Ascending aorta (tissue), 2 donors: ENCODE data around the gene ENTPD6. TPM values are rescaled to one million over a fixed set of nuclear protein-coding genes. Genes with fewer than 3 reads are reported as not detected.
"Not testable (repeated sequence)": the region's sequence is repeated elsewhere in the genome, so short reads cannot be mapped to it uniquely, and the experiment has no call there.

Source experiments
- DNase-seq, 2 donors: peaks; one replicate each; pipeline ENCODE4 v3.0.0-alpha.2; 2019; ENCODE audit warnings: low spot score in 2 of 2
- H3K27ac ChIP-seq, 2 donors: fragments of 200-600 bp; sonication (generic); one replicate each; pipeline ENCODE4 v1.5.1; 2016 to 2017; ENCODE audit warnings: mild to moderate bottlenecking in 1 of 2
- H3K27me3 ChIP-seq: fragments of 200-600 bp; sonication (generic); one replicate; pipeline ENCODE4 v1.5.1; 2017
- H3K36me3 ChIP-seq, 2 donors: fragments of 200-600 bp; sonication (generic); one replicate each; pipeline ENCODE4 v1.5.1; 2016
- H3K4me1 ChIP-seq, 2 donors: fragments of 200-600 bp; sonication (generic); one replicate each; pipeline ENCODE4 v1.5.1; 2016 to 2017; ENCODE audit warnings: mild to moderate bottlenecking in 1 of 2
- H3K4me3 ChIP-seq, 2 donors: fragments of 200-600 bp; sonication (generic); one replicate each; pipeline ENCODE4 v1.5.1; 2016 to 2017; ENCODE audit warnings: mild to moderate bottlenecking in 1 of 2
- H3K9me3 ChIP-seq, 2 donors: fragments of 200-600 bp; sonication (generic); one replicate each; pipeline ENCODE4 v1.5.1; 2016
- intact Hi-C: fragments of 100-400 bp; cut with DNase I; formaldehyde crosslinking; loops from one replicate; pipeline ENCODE4 v1.15.1; 2023
- total RNA-seq: library from RNA; depleted of rRNA; stranded (reverse); fragments of >200 nt; gene quantifications from one replicate; pipeline ENCODE4 v1.1.0, GENCODE V29; 2016
- TF ChIP-seq, protein P1 (sequence below), 3 experiments: fragments of 200-600 bp in 2 of 3; fragments of 450-650 bp in 1 of 3; sonication (generic) in 2 of 3; IDR thresholded peaks; one replicate each; pipeline ENCODE4 v1.5.1; 2016 to 2019; ENCODE audit warnings: antibody characterized with exemption in 3 of 3, mild to moderate bottlenecking in 1 of 3, moderate library complexity in 1 of 3

ENTPD6 gene
- total RNA-seq, 1 donor from 2014 or later: 66.5 TPM

DNA sequence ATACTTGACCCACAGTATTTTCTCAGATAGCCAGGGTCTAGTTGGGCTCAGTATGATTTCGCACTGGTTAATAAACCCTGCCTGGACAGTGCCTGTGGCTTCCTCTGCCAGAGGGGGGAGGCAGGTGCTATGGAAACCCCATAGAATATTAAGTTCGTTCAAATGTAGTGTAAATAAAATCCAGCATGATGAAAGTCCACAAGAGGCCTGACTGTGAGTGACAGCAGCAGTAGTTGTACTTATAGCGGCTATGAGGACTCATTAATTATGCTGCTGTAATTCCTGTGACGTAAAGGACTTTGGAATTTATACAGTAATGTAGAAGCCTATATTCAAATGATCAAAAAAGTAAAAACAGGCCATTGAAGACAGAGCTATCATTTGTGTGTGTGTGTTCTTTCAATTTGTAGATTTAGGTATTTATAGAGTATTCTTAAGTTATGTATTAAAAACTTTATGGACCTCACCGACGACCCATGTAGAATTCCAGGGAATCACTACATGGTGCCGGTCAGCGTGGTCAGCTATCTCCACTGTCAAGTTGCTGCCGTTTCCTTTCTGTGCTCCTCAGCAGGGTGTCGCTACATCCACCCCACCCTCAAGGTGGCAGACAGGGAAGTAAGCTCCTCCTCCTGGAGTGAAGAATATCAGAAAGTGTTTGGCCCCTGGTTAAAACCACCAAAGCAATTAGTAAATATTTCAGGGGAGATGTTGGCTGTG is 62.4 kb downstream of the ENTPD6 start:
- no peak overlapping the region for H3K4me3 ChIP-seq
- H3K27me3 ChIP-seq: no peaks in the 10 kb centered on the region
- no peaks in the 10 kb centered on the region for H3K9me3 ChIP-seq
- TF ChIP-seq, protein P1, sequence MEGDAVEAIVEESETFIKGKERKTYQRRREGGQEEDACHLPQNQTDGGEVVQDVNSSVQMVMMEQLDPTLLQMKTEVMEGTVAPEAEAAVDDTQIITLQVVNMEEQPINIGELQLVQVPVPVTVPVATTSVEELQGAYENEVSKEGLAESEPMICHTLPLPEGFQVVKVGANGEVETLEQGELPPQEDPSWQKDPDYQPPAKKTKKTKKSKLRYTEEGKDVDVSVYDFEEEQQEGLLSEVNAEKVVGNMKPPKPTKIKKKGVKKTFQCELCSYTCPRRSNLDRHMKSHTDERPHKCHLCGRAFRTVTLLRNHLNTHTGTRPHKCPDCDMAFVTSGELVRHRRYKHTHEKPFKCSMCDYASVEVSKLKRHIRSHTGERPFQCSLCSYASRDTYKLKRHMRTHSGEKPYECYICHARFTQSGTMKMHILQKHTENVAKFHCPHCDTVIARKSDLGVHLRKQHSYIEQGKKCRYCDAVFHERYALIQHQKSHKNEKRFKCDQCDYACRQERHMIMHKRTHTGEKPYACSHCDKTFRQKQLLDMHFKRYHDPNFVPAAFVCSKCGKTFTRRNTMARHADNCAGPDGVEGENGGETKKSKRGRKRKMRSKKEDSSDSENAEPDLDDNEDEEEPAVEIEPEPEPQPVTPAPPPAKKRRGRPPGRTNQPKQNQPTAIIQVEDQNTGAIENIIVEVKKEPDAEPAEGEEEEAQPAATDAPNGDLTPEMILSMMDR (IDR thresholded peaks at IDR 0.05): no peak
- intact Hi-C loops: no loop called here
- DNase-seq: no peak
- H3K4me1 ChIP-seq: peaks cover 0 to 21% of the 10 kb centered on the region in 2 donors
- H3K36me3 ChIP-seq: peaks cover 28 to 42% of the 10 kb centered on the region in 2 donors
- no peak overlapping the region for H3K27ac ChIP-seq

DNA sequence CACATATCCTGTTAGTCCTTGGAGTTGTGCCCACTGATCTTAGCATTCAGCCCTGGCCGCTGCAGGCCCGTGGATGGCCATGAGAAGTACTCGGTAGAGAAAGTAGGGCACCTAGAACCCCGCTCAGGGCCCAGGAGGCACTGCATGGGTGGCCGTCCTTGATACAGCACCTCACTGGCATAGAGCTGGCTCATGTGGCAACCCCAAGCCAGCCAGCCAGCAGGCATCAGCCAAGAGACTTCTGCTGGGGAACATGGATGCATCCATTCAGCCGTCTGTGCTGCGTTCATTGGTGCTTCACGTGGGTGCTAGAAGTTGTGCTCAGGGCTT is 62.9 kb downstream of the ENTPD6 start:
- TF ChIP-seq, protein P1 (IDR thresholded peaks at IDR 0.05): no peak
- H3K4me3 ChIP-seq: no peak overlapping the region
- peak in 1 of 2 donors; percentile 60 for DNase-seq
- no peaks in the 10 kb centered on the region for H3K27me3 ChIP-seq
- intact Hi-C loops: no loop called here
- no peaks in the 10 kb centered on the region for H3K9me3 ChIP-seq
- H3K4me1 ChIP-seq: peaks cover 0 to 21% of the 10 kb centered on the region in 2 donors
- no peak overlapping the region for H3K27ac ChIP-seq
- peaks cover 25 to 42% of the 10 kb centered on the region in 2 donors for H3K36me3 ChIP-seq

DNA sequence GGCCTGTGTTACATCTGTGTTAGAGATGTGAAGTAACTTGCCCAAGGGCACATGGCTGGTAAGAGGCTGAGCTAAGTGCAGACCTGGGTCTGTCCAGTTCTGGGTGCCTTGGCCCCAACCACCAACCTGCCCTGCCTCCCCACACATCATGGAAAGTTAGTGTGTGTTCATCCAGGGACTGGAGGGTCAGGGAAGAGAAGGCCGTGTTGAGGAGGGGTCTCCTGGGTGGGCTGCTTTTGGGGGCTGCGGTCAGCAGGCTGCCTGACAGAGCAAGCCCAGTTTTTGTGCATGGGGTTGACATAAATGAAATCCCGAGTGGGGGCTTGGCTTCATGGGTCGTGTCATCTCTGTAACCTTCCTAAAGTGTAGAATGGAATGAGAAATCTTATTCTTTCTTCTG is 63.3 kb downstream of the ENTPD6 start:
- H3K4me3 ChIP-seq: no peak overlapping the region
- H3K9me3 ChIP-seq: no peaks in the 10 kb centered on the region
- peaks cover 25 to 42% of the 10 kb centered on the region in 2 donors for H3K36me3 ChIP-seq
- no peak for DNase-seq
- intact Hi-C loops: no loop called here
- no peaks in the 10 kb centered on the region for H3K27me3 ChIP-seq
- H3K4me1 ChIP-seq: peaks cover 0 to 18% of the 10 kb centered on the region in 2 donors
- H3K27ac ChIP-seq: no peak overlapping the region
- TF ChIP-seq, protein P1 (IDR thresholded peaks at IDR 0.05): no peak

DNA sequence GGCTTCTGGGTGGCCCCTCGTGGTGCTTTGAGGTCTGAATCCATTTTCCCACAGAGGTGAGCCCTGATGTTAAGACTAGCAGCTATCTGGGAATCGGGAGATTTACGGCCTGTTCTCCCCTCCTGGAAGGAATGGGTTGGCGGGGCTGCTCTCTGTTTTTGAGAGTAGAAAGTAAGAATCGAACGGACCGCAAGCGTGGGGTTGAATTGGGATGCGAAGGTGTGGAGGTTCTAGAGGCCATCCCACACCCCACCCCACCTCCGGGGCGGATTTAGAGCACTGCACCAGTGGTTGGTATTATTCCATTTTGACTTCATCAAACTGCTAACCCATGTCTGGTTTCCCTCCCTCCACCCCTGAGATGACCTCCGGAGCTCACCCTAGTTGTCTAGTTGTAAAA is 63.8 kb downstream of the ENTPD6 start:
- H3K27me3 ChIP-seq: no peaks in the 10 kb centered on the region
- peaks cover 0 to 18% of the 10 kb centered on the region in 2 donors for H3K4me1 ChIP-seq
- TF ChIP-seq, protein P1 (IDR thresholded peaks at IDR 0.05): no peak
- intact Hi-C loops: no loop called here
- DNase-seq: peak in 1 of 2 donors; percentile 46
- H3K9me3 ChIP-seq: no peaks in the 10 kb centered on the region
- no peak overlapping the region for H3K4me3 ChIP-seq
- peaks cover 25 to 42% of the 10 kb centered on the region in 2 donors for H3K36me3 ChIP-seq
- no peak overlapping the region for H3K27ac ChIP-seq

DNA sequence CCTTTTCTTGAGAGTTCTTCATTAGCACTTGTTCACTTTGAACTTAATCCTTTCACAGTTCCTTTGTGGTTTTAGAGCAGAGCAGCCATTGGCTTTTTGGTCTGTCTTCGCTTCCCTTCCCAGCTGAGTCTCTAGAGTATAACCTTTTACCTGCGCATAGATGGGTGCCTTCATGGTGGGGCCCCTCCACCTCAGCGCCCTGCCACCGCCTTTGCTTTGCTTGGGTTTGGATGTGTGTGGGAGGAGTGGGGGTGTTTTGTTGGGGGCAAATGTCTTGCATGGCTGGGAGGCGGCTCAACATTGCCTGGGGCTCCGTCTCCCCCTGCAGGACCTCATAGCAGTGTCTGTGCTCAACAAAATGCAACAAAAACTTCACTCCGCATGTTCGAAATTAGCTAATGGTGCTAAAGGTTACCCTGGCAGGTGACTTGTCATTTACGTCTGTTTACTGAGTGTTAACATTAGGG is 64.3 kb downstream of the ENTPD6 start:
- no peak overlapping the region for H3K27ac ChIP-seq
- DNase-seq: peak in 1 of 2 donors; percentile 53

DNA sequence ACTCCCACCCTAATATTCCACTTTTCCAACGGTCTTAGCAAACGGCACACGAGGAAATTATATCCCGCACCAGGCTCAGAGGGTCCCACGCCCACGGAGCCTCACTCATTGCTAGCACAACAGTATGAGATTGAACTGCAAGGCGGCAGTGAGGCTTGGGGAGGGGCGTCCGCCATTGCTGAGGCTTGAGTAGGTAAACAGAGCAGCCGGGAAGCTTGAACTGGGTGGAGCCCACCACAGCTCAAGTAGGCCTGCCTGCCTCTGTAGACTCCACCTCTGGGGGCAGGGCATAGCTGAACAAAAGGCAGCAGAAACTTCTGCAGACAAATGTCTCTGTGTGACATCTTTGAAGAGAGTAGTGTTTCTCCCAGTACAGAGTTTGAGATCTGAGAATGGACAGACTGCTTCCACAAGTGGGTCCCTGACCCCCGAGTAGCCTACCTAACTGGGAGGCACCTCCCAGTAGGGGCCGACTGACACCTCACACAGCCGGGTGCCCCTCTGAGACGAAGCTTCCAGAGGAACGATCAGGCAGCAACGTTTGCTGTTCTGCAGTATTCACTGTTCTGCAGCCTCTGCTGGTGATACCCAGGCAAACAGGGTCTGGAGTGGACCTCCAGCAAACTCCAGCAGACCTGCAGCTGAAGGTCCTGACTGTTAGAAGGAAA is 65.4 kb downstream of the ENTPD6 start:
- peak in 1 of 2 donors; percentile 46 for DNase-seq
- H3K4me1 ChIP-seq, H3K9me3 ChIP-seq, H3K27ac ChIP-seq, H3K4me3 ChIP-seq, intact Hi-C loops, H3K27me3 ChIP-seq: not testable (repeated sequence)
- peaks cover 25 to 44% of the 10 kb centered on the region in 2 donors for H3K36me3 ChIP-seq

More for the DNA sequence above, 64.3 kb downstream of the ENTPD6 start:
- Histone ChIP-seq H3K27me3 (no peaks in the 10 kb centered on the region), H3K36me3 (peaks cover 25 to 42% of the 10 kb centered on the region in 2 donors), H3K9me3 (no peaks in the 10 kb centered on the region), H3K4me3 (no peak overlapping the region), H3K4me1 (peaks cover 0 to 17% of the 10 kb centered on the region in 2 donors)
- intact Hi-C loops: no loop called here
- TF ChIP-seq, protein P1 (IDR thresholded peaks at IDR 0.05): no peak
